Loucy (cell line): ENCODE data around the gene MLLT10.

Source experiments
- H2AFZ ChIP-seq: fragments of 200-600 bp; sonication (generic); 2 replicates; pipeline ENCODE4 v1.6.0; 2016; ENCODE audit warnings: antibody characterized with exemption, mild to moderate bottlenecking, low read length, moderate library complexity
- H3F3A ChIP-seq: fragments of 200-600 bp; 2 replicates; pipeline ENCODE4 v1.6.0; 2016; ENCODE audit warnings: antibody characterized with exemption, low read depth, mild to moderate bottlenecking
- H3K27me3 ChIP-seq: fragments of 200-600 bp; sonication (generic); 2 replicates; pipeline ENCODE4 v1.6.1; 2014; ENCODE audit warnings: low read length, mild to moderate bottlenecking; ENCODE audit not compliant: insufficient read depth, poor library complexity, severe bottlenecking
- H3K36me3 ChIP-seq: fragments of 200-600 bp; sonication (generic); 2 replicates; pipeline ENCODE4 v1.6.1; 2016; ENCODE audit warnings: low read length; ENCODE audit not compliant: insufficient read depth
- H3K4me1 ChIP-seq: fragments of 200-600 bp; sonication (generic); 2 replicates; pipeline ENCODE4 v1.5.1; 2014; ENCODE audit warnings: low read length, mild to moderate bottlenecking; ENCODE audit not compliant: insufficient read depth, poor library complexity, severe bottlenecking
- H3K4me2 ChIP-seq: fragments of 200-600 bp; sonication (generic); 2 replicates; pipeline ENCODE4 v1.6.0; 2014; ENCODE audit warnings: antibody characterized with exemption, low read length, low read depth, mild to moderate bottlenecking; ENCODE audit not compliant: poor library complexity, severe bottlenecking
- H3K4me3 ChIP-seq: fragments of 200-600 bp; sonication (generic); 2 replicates; pipeline ENCODE4 v1.5.1; 2014; ENCODE audit warnings: low read length, mild to moderate bottlenecking, mixed read lengths; ENCODE audit not compliant: poor library complexity, severe bottlenecking
- H3K79me2 ChIP-seq: fragments of 200-600 bp; sonication (generic); 2 replicates; pipeline ENCODE4 v1.6.1; 2014; ENCODE audit warnings: low read length; ENCODE audit not compliant: insufficient read depth
- H3K9ac ChIP-seq: fragments of 200-600 bp; sonication (generic); 2 replicates; pipeline ENCODE4 v1.6.0; 2014; ENCODE audit warnings: mild to moderate bottlenecking, low read depth, low read length, moderate library complexity; ENCODE audit not compliant: poor library complexity, severe bottlenecking
- H3K9me2 ChIP-seq: fragments of 200-600 bp; sonication (generic); replicated peaks from 2 replicates; pipeline ENCODE4 v1.6.1; 2016; ENCODE audit warnings: low read depth, low read length, mixed read lengths
- H3K9me3 ChIP-seq: fragments of 200-600 bp; sonication (generic); 2 replicates; pipeline ENCODE4 v1.6.1; 2014; ENCODE audit warnings: mild to moderate bottlenecking, antibody characterized with exemption, low read length, low read depth; ENCODE audit not compliant: insufficient read depth
- H4K20me1 ChIP-seq: fragments of 200-600 bp; sonication (generic); 2 replicates; pipeline ENCODE4 v1.6.0; 2014; ENCODE audit warnings: antibody characterized with exemption, low read length, mild to moderate bottlenecking; ENCODE audit not compliant: insufficient read depth, poor library complexity, severe bottlenecking
- CTCF ChIP-seq: fragments of 200-600 bp; sonication (generic); conservative IDR thresholded peaks from 2 replicates; pipeline ENCODE4 v1.5.1; 2014; ENCODE audit warnings: mild to moderate bottlenecking, antibody characterized with exemption, low read length
- EZH2phosphoT487 ChIP-seq: fragments of 200-600 bp; IDR thresholded peaks from 2 replicates; pipeline ENCODE4 v1.6.1; 2018; ENCODE audit warnings: antibody characterized with exemption, mild to moderate bottlenecking, moderate library complexity, borderline replicate concordance

Gene MLLT10

GRCh38 chr10:21751341-21752310, 217.6 kb downstream of the MLLT10 start:
- Histone ChIP-seq H3K9ac (no peak overlapping the region), H3K79me2 (no peaks in the 10 kb centered on the region), H3F3A (no peaks in the 10 kb centered on the region), H3K9me2 (no peaks in the 10 kb centered on the region), H3K4me1 (peaks cover 11% of the 10 kb centered on the region), H3K27me3 (no peaks in the 10 kb centered on the region), H4K20me1 (no peaks in the 10 kb centered on the region), H3K4me2 (no peak overlapping the region), H3K9me3 (no peaks in the 10 kb centered on the region), H3K4me3 (no peak overlapping the region), H3K36me3 (peaks cover 14% of the 10 kb centered on the region; the same call in 1 of the 2 replicates), H2AFZ (no peak overlapping the region)
- TF ChIP-seq CTCF (no peak), EZH2phosphoT487 (no peak)

DNA sequence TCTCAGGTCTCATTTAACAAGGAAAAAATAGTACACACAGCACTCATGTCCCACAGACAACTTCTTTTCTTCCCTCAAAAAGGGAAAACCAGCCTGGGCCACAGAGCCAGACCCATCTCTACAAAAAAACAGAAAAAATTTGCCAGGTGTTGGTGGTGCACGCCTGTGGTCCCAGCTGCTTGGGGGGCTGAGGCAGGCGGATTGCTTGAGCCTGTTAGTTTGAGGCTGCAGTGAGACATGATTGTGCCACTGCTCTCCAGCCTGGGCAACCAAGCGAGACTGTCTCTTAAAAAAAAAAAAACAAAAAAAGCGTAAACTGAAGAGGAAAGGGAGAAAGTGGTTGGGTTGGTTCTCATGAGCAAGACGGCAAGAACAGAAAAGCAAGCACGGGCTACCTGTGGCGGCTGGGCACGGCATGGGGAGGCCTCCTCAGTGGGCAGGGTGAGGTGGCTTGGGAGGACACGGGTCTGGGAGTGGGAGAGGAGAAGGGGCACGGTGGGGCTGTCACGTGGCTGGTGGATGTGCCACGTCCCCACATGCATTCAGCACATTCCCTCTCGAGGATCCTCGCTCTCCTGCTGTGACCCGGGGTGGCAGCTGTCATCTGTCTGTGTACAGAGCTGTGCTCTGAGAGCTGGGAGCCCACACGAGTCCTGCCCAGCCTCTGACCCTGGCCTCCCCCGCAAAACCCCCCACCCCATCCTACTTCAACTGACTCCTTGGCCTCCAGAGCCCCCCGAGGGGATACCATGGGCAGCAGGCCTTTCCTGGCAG, 219.7 kb downstream of the MLLT10 start:
- Histone ChIP-seq H3K4me3 (no peak overlapping the region), H3K9me3 (no peaks in the 10 kb centered on the region), H3K9ac (no peak overlapping the region), H3K4me1 (peaks cover 5% of the 10 kb centered on the region), H3K4me2 (no peak overlapping the region), H2AFZ (no peak overlapping the region), H3K27me3 (no peaks in the 10 kb centered on the region), H3K9me2 (no peaks in the 10 kb centered on the region), H3K36me3 (peaks cover 25% of the 10 kb centered on the region; the same call in 1 of the 2 replicates), H4K20me1 (no peaks in the 10 kb centered on the region), H3F3A (no peaks in the 10 kb centered on the region), H3K79me2 (no peaks in the 10 kb centered on the region)
- no peak for TF ChIP-seq CTCF
- no peak for TF ChIP-seq EZH2phosphoT487

- Histone ChIP-seq H3K9me3 (no peaks in the 10 kb centered on the region), H3K79me2 (no peaks in the 10 kb centered on the region), H3K27me3 (no peaks in the 10 kb centered on the region), H3K36me3 (peaks cover 34% of the 10 kb centered on the region; the same call in 1 of the 2 replicates), H4K20me1 (no peaks in the 10 kb centered on the region), H3K4me3 (no peak overlapping the region), H3K4me1 (peaks cover 5% of the 10 kb centered on the region), H3K4me2 (no peak overlapping the region), H3K9ac (no peak overlapping the region), H3F3A (no peaks in the 10 kb centered on the region), H2AFZ (no peak overlapping the region), H3K9me2 (no peaks in the 10 kb centered on the region)
- TF ChIP-seq EZH2phosphoT487 (no peak), CTCF (no peak)
Observed at GRCh38 chr10:21754410-21755011, 220.5 kb downstream of the MLLT10 start.
